DND-41 (cell line): ENCODE measurements around the gene CAV2.

Experiments
- ATAC-seq: fragments of 200-7000 bp; cut with Tn5 transposase; 3 replicates; pipeline ENCODE4 v1.9.1; 2021; ENCODE audit warnings: low read depth; ENCODE audit not compliant: insufficient read depth
- DNase-seq: peaks from one replicate; pipeline ENCODE4 v3.0.0-alpha.2; 2020
- H2AFZ ChIP-seq: 2 replicates; pipeline ENCODE4 v1.6.0; 2012; ENCODE audit warnings: low read depth, low read length
- H3K27ac ChIP-seq: 2 replicates; pipeline ENCODE4 v1.5.1; 2012; ENCODE audit warnings: low read length, inconsistent platforms
- H3K27me3 ChIP-seq: fragments of 200-600 bp; sonication (generic); 2 replicates; pipeline ENCODE4 v1.6.0; 2012; ENCODE audit warnings: low read length, mild to moderate bottlenecking, inconsistent platforms; ENCODE audit not compliant: insufficient read depth, poor library complexity
- H3K36me3 ChIP-seq: 2 replicates; pipeline ENCODE4 v1.5.1; 2012; ENCODE audit warnings: low read length, inconsistent platforms; ENCODE audit not compliant: insufficient read depth
- H3K4me1 ChIP-seq: 2 replicates; pipeline ENCODE4 v1.5.1; 2012; ENCODE audit warnings: mild to moderate bottlenecking, low read length; ENCODE audit not compliant: insufficient read depth
- H3K4me2 ChIP-seq: 2 replicates; pipeline ENCODE4 v1.6.0; 2012; ENCODE audit warnings: mild to moderate bottlenecking, moderate library complexity, low read length, inconsistent platforms; ENCODE audit not compliant: insufficient read depth
- H3K4me3 ChIP-seq, 2 experiments: fragments of 200-600 bp in 1 of 2; shearing (Covaris generic) in 1 of 2; 2 replicates each; pipeline ENCODE4 v1.5.1; 2012 to 2016; ENCODE audit warnings: inconsistent platforms in 2 of 2, low read length in 2 of 2, mild to moderate bottlenecking in 2 of 2, low read depth in 1 of 2, moderate library complexity in 1 of 2
- H3K79me2 ChIP-seq: 2 replicates; pipeline ENCODE4 v1.6.0; 2012; ENCODE audit warnings: low read length, inconsistent platforms; ENCODE audit not compliant: insufficient read depth
- H3K9ac ChIP-seq: 2 replicates; pipeline ENCODE4 v1.6.0; 2012; ENCODE audit warnings: low read depth, mild to moderate bottlenecking, inconsistent platforms, low read length, moderate library complexity
- H3K9me3 ChIP-seq: 2 replicates; pipeline ENCODE4 v1.5.1; 2012; ENCODE audit warnings: low read length, moderate library complexity, mild to moderate bottlenecking, inconsistent platforms; ENCODE audit not compliant: insufficient read depth, severe bottlenecking
- H4K20me1 ChIP-seq: 2 replicates; pipeline ENCODE4 v1.6.0; 2012; ENCODE audit warnings: low read length; ENCODE audit not compliant: insufficient read depth
- CTCF ChIP-seq: IDR thresholded peaks from 2 replicates; pipeline ENCODE4 v1.5.1; 2012; ENCODE audit warnings: borderline replicate concordance, low read length, moderate library complexity, mild to moderate bottlenecking; ENCODE audit not compliant: poor library complexity, severe bottlenecking; ENCODE audit errors: extremely low read depth
- EZH2 ChIP-seq: IDR thresholded peaks from 3 replicates; pipeline ENCODE4 v1.6.1; 2012; ENCODE audit warnings: borderline replicate concordance, low read depth, mild to moderate bottlenecking, moderate library complexity, low read length, inconsistent platforms; ENCODE audit not compliant: severe bottlenecking

CAV2 gene

GRCh38 chr7:116554911-116555310 lies 55.4 kb downstream of the CAV2 start:
- DNase-seq: no peak
- Histone ChIP-seq H3K36me3 (no peaks in the 10 kb centered on the region), H3K9me3 (no peaks in the 10 kb centered on the region), H3K4me2 (no peak overlapping the region), H2AFZ (no peak overlapping the region), H3K79me2 (no peaks in the 10 kb centered on the region), H3K9ac (no peak overlapping the region), H3K4me3 (no peak overlapping the region), H3K27ac (no peak overlapping the region), H3K27me3 (peaks cover 10% of the 10 kb centered on the region), H4K20me1 (no peaks in the 10 kb centered on the region), H3K4me1 (no peaks in the 10 kb centered on the region)
- TF ChIP-seq CTCF (no peak), EZH2 (no peak)
- no peak for ATAC-seq

- no peaks in the 10 kb centered on the region for H3K9me3 ChIP-seq
- no peaks in the 10 kb centered on the region for H3K79me2 ChIP-seq
- peaks cover 10% of the 10 kb centered on the region for H3K27me3 ChIP-seq
- no peak overlapping the region for H3K4me2 ChIP-seq
- no peaks in the 10 kb centered on the region for H3K4me1 ChIP-seq
- no peak for DNase-seq
- H2AFZ ChIP-seq: no peak overlapping the region
- TF ChIP-seq EZH2 (no peak), CTCF (no peak)
- ATAC-seq: no peak
- no peak overlapping the region for H3K9ac ChIP-seq
- no peak overlapping the region for H3K27ac ChIP-seq
- no peak overlapping the region for H3K4me3 ChIP-seq
- H3K36me3 ChIP-seq: no peaks in the 10 kb centered on the region
- H4K20me1 ChIP-seq: no peaks in the 10 kb centered on the region
These were observed 57.6 kb downstream of the CAV2 start for GRCh38 chr7:116557066-116557585.

GRCh38 chr7:116557901-116558300 lies 58.4 kb downstream of the CAV2 start:
- H3K9ac ChIP-seq: no peak overlapping the region
- H3K4me2 ChIP-seq: no peak overlapping the region
- TF ChIP-seq EZH2: no peak
- TF ChIP-seq CTCF: no peak
- H3K79me2 ChIP-seq: no peaks in the 10 kb centered on the region
- no peaks in the 10 kb centered on the region for H3K4me1 ChIP-seq
- no peak for DNase-seq
- no peaks in the 10 kb centered on the region for H3K9me3 ChIP-seq
- ATAC-seq: no peak
- H3K27ac ChIP-seq: no peak overlapping the region
- H3K27me3 ChIP-seq: peaks cover 10% of the 10 kb centered on the region
- H2AFZ ChIP-seq: no peak overlapping the region
- H3K4me3 ChIP-seq: no peak overlapping the region
- H3K36me3 ChIP-seq: no peaks in the 10 kb centered on the region
- no peaks in the 10 kb centered on the region for H4K20me1 ChIP-seq
